Epithelial cell of proximal tubule (primary cell): ENCODE measurements around the gene PLB1. TPM values are rescaled to one million over a fixed set of nuclear protein-coding genes. Genes with fewer than 3 reads are reported as not detected.
"Not testable (repeated sequence)": the region's sequence is repeated elsewhere in the genome, so short reads cannot be mapped to it uniquely, and the experiment has no call there.

Experiments
- DNase-seq: peaks from one replicate; pipeline ENCODE4 v3.0.0-alpha.2; 2011; ENCODE audit warnings: low read depth
- H3K4me3 ChIP-seq: 2 replicates; pipeline ENCODE4 v1.5.1; 2011; ENCODE audit warnings: low read depth, mild to moderate bottlenecking, low read length
- total RNA-seq: library from RNA; depleted of rRNA; stranded (reverse); fragments of >200 nt; gene quantifications from 2 replicates; pipeline ENCODE4 v1.2.3, GENCODE V29; 2015
- TF ChIP-seq, protein P1 (sequence below): conservative IDR thresholded peaks from 2 replicates; pipeline ENCODE4 v1.5.1; 2012; ENCODE audit warnings: low read depth, mild to moderate bottlenecking, low read length

The PLB1 gene
- total RNA-seq, 1 donor from 2014 or later, result 2.1 TPM

DNA sequence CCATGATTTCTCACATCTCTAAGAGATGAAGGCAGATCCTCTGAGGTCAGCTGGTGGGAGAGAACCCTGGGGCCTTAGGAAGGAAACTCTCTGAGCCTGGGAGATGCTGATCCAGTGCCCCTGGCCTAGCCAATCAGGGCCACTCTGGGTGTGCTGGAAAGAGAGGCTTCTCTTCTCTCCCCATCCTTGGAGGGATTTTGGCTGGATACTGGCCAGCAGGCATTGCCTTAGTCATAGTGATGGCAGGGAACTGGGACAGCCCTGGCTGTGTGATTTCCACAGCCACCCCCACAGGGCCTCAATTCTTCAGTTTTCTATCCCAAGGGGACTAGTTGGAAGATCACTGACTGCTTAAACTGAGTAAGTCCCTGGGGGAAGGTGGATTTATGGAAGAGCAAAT is 26.6 kb upstream of the PLB1 start:
- TF ChIP-seq, protein P1, sequence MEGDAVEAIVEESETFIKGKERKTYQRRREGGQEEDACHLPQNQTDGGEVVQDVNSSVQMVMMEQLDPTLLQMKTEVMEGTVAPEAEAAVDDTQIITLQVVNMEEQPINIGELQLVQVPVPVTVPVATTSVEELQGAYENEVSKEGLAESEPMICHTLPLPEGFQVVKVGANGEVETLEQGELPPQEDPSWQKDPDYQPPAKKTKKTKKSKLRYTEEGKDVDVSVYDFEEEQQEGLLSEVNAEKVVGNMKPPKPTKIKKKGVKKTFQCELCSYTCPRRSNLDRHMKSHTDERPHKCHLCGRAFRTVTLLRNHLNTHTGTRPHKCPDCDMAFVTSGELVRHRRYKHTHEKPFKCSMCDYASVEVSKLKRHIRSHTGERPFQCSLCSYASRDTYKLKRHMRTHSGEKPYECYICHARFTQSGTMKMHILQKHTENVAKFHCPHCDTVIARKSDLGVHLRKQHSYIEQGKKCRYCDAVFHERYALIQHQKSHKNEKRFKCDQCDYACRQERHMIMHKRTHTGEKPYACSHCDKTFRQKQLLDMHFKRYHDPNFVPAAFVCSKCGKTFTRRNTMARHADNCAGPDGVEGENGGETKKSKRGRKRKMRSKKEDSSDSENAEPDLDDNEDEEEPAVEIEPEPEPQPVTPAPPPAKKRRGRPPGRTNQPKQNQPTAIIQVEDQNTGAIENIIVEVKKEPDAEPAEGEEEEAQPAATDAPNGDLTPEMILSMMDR, result no peak
- DNase-seq, result no peak
- H3K4me3 ChIP-seq, result no peak overlapping the region

DNA sequence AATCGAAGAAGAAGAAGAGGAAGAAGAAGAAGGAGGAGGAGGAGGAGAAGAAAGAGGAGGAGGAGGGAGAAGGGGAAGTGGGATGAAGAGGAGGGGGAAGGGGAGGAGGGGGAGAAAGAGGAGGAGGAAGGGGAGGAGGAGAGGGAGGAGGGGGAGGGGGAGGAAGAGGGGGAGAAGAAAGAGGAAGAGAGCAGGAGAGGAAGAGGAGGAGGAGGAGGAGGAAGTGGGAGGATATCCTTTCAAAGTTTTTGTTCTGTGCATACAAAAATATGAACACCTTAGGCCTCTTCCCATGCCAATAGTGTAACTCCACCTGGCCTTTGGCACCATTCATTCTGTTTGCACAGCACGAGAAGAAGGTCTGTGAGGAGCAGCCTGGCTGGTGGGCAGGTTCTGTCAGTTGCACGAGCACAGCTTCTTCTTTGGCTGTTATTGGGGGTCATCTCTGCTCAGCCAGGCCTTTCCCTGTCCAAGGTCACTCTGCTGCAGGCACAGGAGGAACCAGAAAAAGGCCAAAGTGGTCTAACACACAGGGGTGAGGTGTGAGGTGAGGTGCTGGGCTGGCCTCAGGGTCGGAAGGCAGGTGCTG is 25.8 kb upstream of the PLB1 start:
- H3K4me3 ChIP-seq, result no peak overlapping the region
- TF ChIP-seq, protein P1, result no peak

DNA sequence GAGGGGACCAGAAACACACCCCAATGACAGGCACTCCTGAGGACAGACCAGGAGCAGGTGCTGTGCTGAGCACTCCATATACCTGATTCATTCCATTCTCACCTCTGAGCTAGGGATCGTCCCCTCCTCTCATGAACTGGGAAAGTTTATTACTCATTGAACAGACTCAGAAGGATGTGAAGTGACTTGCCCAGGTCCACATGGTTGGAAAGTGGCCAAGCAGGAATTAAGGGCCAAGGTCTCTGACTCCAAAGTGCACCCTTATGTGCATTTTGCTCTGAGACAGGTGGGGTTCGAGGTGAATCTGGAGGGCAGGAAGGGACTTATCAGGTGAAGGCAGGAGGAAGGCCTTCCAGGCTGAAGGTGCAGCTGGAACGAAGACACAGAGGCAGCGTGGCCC is 25.1 kb upstream of the PLB1 start:
- TF ChIP-seq, protein P1, result no peak
- DNase-seq, result no peak

More for the DNA sequence above, 25.8 kb upstream of the PLB1 start:
- DNase-seq, result no peak

DNA sequence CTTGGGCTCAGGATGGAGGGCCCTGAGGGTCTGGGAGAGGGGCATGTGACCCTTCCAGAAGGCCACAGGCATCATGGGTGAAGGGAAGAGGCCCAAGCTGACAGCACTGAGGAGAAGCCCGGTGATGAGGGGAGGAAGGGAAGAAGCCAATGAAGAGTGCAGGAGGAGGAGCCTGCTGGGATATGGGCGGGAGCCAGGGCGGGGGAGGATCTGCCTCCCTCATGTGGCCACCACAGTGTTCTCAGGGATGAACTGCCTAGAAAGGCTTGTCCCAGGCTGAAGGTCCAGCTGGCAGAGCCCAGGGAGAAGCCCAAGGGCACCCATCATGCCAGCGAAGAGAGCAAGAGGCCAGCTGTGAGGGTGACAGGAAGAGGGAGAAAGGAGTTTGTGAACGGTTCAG is 24.6 kb upstream of the PLB1 start:
- TF ChIP-seq, protein P1, result no peak
- DNase-seq, result no peak
- H3K4me3 ChIP-seq, result no peak overlapping the region

More for the DNA sequence above, 25.1 kb upstream of the PLB1 start:
- H3K4me3 ChIP-seq, result no peak overlapping the region

DNA sequence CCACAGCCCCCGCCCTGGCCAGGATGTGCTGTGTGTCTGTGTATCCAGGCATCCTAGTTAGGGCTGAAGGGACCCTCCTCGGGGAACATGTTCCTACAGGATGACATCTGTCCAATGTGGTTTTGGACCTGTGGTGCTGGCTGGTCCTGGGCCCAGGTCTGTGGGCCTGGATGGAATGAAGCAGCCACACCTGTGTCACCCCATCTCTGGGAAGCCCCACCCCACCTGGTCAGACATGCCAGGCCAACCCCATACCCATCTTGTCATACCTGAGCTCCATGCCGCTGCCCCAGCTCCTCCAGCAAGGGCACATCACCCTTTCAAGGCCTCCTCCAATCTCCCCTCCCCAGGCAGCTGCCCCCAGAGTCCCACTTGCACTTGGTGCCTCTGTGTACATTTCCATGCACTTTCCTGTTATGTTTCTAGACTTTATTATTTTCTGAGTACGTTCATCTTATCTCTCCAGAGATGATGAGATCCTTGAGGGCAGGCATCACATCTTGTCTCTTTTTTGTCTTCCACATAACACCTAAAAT is 24.1 kb upstream of the PLB1 start:
- H3K4me3 ChIP-seq, result no peak overlapping the region
- DNase-seq, result no peak
- TF ChIP-seq, protein P1, result no peak

DNA sequence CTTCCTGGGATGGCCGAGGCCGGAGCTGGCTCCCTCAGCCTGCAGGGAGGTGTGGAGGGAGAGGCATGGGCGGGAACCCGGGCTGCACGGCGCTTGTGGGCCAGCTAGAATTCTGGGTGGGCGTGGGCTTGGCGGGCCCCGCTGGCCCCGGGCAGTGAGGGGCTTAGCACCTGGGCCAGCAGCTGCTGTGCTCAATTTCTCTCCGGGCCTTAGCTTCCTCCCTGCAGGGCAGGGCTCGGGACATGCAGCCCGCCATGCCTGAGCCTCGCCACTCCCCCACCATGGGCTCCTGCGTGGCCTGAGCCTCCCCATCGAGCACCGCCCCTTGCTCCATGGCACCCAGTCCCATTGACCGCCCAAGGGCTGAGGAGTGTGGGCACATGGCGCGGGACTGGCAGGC is 23.2 kb upstream of the PLB1 start:
- DNase-seq, H3K4me3 ChIP-seq: not testable (repeated sequence)

DNA sequence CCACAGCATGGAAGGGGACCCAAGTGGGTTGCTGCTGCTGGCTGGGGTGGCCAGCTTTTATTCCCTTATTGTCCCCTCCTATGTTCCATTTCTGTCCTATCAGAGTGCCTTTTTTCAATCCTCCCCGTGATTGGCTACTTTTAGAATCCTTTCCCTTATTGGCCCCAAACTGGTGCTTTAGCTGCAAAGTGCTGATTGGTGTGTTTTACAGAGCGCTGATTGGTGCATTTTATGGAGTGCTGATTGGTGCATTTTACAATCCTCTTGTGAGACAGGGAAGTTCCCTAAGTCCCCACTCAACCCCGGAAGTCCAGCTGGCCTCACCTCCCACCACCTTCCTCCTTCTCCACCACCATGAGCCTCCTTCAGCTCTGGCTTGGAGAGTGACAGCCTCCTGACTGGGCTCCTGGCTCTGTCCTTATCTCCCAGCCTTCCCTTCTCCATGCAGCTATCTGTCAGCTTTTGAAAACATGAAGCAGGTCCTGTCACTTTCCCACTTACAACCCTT is 20.7 kb upstream of the PLB1 start:
- TF ChIP-seq, protein P1, result no peak
- H3K4me3 ChIP-seq, result no peak overlapping the region
- no peak for DNase-seq
